K562 (cell line): ENCODE results near the gene INSIG1. TPM values are rescaled to one million over a fixed set of nuclear protein-coding genes. Genes with fewer than 3 reads are reported as not detected.

Experiments used
- BRF1 ChIP-seq: IDR thresholded peaks from 3 replicates; pipeline ENCODE4 v1.6.1; 2011; ENCODE audit warnings: borderline replicate concordance, mild to moderate bottlenecking; ENCODE audit not compliant: insufficient read length; ENCODE audit errors: extremely low read depth
- CBX3 ChIP-seq, 2 experiments: IDR thresholded peaks; 1 replicate in 1 of 2; 2 replicates in 1 of 2; pipeline ENCODE4 v1.6.1; 2012; ENCODE audit warnings: inconsistent platforms in 2 of 2, low read length in 2 of 2, borderline replicate concordance in 1 of 2, control low read depth in 1 of 2
- CREBBP ChIP-seq: IDR thresholded peaks from one replicate; pipeline ENCODE4 v1.6.1; 2012; ENCODE audit warnings: low read depth, mild to moderate bottlenecking, control low read depth, inconsistent platforms, low read length
- DIDO1 ChIP-seq: fragments of 450-650 bp; IDR thresholded peaks from 2 replicates; pipeline ENCODE4 v1.6.1; 2016; ENCODE audit warnings: low read depth, missing biosample characterization, missing genetic modification characterization
- ELF2 ChIP-seq: fragments of 250-450 bp; sonication (Bioruptor Pico); IDR thresholded peaks from 2 replicates; pipeline ENCODE4 v1.5.0; 2021; ENCODE audit warnings: mild to moderate bottlenecking
- HNRNPH1 ChIP-seq: fragments of 200-400 bp; formaldehyde crosslinking; optimal IDR thresholded peaks from 2 replicates; pipeline ENCODE3; 2017; ENCODE audit warnings: low read depth, mild to moderate bottlenecking, low read length, moderate library complexity
- ILK ChIP-seq: fragments of 450-650 bp; IDR thresholded peaks from 2 replicates; pipeline ENCODE4 v1.6.1; 2016; ENCODE audit warnings: missing genetic modification characterization, low read depth, mild to moderate bottlenecking, missing compliant biosample characterization, moderate library complexity, borderline replicate concordance
- NFATC3 ChIP-seq: fragments of 450-650 bp; IDR thresholded peaks from 2 replicates; pipeline ENCODE4 v1.6.1; 2017; ENCODE audit warnings: mild to moderate bottlenecking
- NR1H2 ChIP-seq: sonication (generic); formaldehyde crosslinking; IDR thresholded peaks from 2 replicates; pipeline ENCODE4 v1.4.0; 2020; ENCODE audit warnings: mild to moderate bottlenecking, missing genetic modification reagents
- RBM17 ChIP-seq: fragments of 200-400 bp; formaldehyde crosslinking; IDR thresholded peaks from 2 replicates; pipeline ENCODE4 v1.6.1; 2017; ENCODE audit warnings: low read depth, mild to moderate bottlenecking, low read length, borderline replicate concordance
- RBM34 ChIP-seq: fragments of 200-400 bp; formaldehyde crosslinking; IDR thresholded peaks from 2 replicates; pipeline ENCODE4 v1.6.1; 2018; ENCODE audit warnings: low read length, borderline replicate concordance; ENCODE audit not compliant: insufficient read depth
- RHOXF2B ChIP-seq: fragments of 250-450 bp; sonication (Bioruptor Pico); conservative IDR thresholded peaks from 2 replicates; pipeline ENCODE4 v1.5.1; 2021
- SMAD2 ChIP-seq: fragments of 150-350 bp; IDR thresholded peaks from 2 replicates; pipeline ENCODE4 v1.6.1; 2014; ENCODE audit warnings: low read depth, mild to moderate bottlenecking, low read length
- SNAPC5 ChIP-seq: fragments of 250-450 bp; sonication (Bioruptor Pico); IDR thresholded peaks from 2 replicates; pipeline ENCODE4 v1.8.0; 2021; ENCODE audit warnings: moderate library complexity, mild to moderate bottlenecking, inconsistent platforms
- SP2 ChIP-seq: IDR thresholded peaks from 2 replicates; pipeline ENCODE4 v1.6.1; 2011; ENCODE audit warnings: mild to moderate bottlenecking, low read depth, low read length, moderate library complexity; ENCODE audit not compliant: poor library complexity, severe bottlenecking; ENCODE audit errors: extremely low read depth
- SREBF1 ChIP-seq: fragments of 150-350 bp; IDR thresholded peaks from 2 replicates; pipeline ENCODE4 v1.6.1; 2014; ENCODE audit warnings: antibody characterized with exemption, low read depth, low read length, borderline replicate concordance
- SREBF2 ChIP-seq: sonication (generic); formaldehyde crosslinking; IDR thresholded peaks from 2 replicates; pipeline ENCODE4 v1.4.0; 2020; ENCODE audit warnings: mild to moderate bottlenecking, missing genetic modification reagents
- TAF15 ChIP-seq: fragments of 200-400 bp; formaldehyde crosslinking; IDR thresholded peaks from 2 replicates; pipeline ENCODE4 v1.6.1; 2017; ENCODE audit warnings: mild to moderate bottlenecking, low read depth, low read length, moderate library complexity
- TCF7L2 ChIP-seq: fragments of 150-350 bp; IDR thresholded peaks from 2 replicates; pipeline ENCODE4 v1.6.1; 2016; ENCODE audit warnings: low read depth, mild to moderate bottlenecking, low read length, moderate library complexity
- WHSC1 ChIP-seq: IDR thresholded peaks from one replicate; pipeline ENCODE4 v1.6.1; 2012; ENCODE audit warnings: low read length, control low read depth, inconsistent platforms
- ZBTB43 ChIP-seq: sonication (generic); formaldehyde crosslinking; IDR thresholded peaks from 2 replicates; pipeline ENCODE4 v1.8.0; 2023; ENCODE audit warnings: mild to moderate bottlenecking, missing genetic modification reagents
- ZC3H8 ChIP-seq: fragments of 450-650 bp; IDR thresholded peaks from 2 replicates; pipeline ENCODE4 v1.6.1; 2017
- ZFP36 ChIP-seq: fragments of 150-350 bp; IDR thresholded peaks from 2 replicates; pipeline ENCODE4 v1.6.1; 2018; ENCODE audit warnings: low read length, low read depth; ENCODE audit not compliant: partially characterized antibody
- ZKSCAN8 ChIP-seq: fragments of 200-800 bp; sonication (Bioruptor generic); IDR thresholded peaks from 2 replicates; pipeline ENCODE4 v1.6.1; 2016; ENCODE audit warnings: missing genetic modification characterization, missing compliant biosample characterization
- ZNF146 ChIP-seq: IDR thresholded peaks from one replicate; pipeline ENCODE4 v1.6.1; 2018; ENCODE audit warnings: missing compliant biosample characterization; ENCODE audit not compliant: unreplicated experiment
- ZNF224 ChIP-seq: sonication (generic); formaldehyde crosslinking; IDR thresholded peaks from 2 replicates; pipeline ENCODE4 v1.8.0; 2022; ENCODE audit warnings: mild to moderate bottlenecking, missing genetic modification reagents
- ZNF232 ChIP-seq: sonication (generic); formaldehyde crosslinking; IDR thresholded peaks from 2 replicates; pipeline ENCODE4 v1.8.0; 2022; ENCODE audit warnings: mild to moderate bottlenecking, missing genetic modification reagents
- ZNF511 ChIP-seq: sonication (generic); formaldehyde crosslinking; IDR thresholded peaks from 2 replicates; pipeline ENCODE4 v1.8.0; 2022; ENCODE audit warnings: mild to moderate bottlenecking, missing genetic modification reagents
- ZNF586 ChIP-seq: fragments of 450-650 bp; formaldehyde crosslinking; conservative IDR thresholded peaks from 2 replicates; pipeline ENCODE4 v1.4.0; 2020; ENCODE audit warnings: mild to moderate bottlenecking, moderate library complexity
- ZSCAN32 ChIP-seq: fragments of 450-650 bp; formaldehyde crosslinking; IDR thresholded peaks from 2 replicates; pipeline ENCODE4 v1.4.0; 2020; ENCODE audit warnings: mild to moderate bottlenecking, moderate library complexity
- polyA plus RNA-seq, 8 experiments: library from polyadenylated mRNA; depleted of rRNA in 4 of 8; stranded (reverse) in 5 of 8; unstranded in 3 of 8; fragments of >200 nt; fragmentation: Nextera tagmentation in 2 of 8; fragmentation: Illumina TruSeq in 1 of 8; extraction: Ambion mirVana in 2 of 8; extraction: Trizol in 1 of 8; gene quantifications; 2 replicates each; pipeline versions ENCODE4 v1.2.1 to v1.2.3, GENCODE V29; 2011 to 2014; ENCODE audit warnings: inconsistent platforms in 1 of 8, missing spikeins in 1 of 8
- total RNA-seq, 7 experiments: library from RNA; depleted of rRNA in 6 of 7; stranded (reverse); fragments of >200 nt in 6 of 7; fragmentation: Illumina TruSeq in 2 of 7; extraction: Trizol in 2 of 7; gene quantifications; 2 replicates each; pipeline versions ENCODE4 v1.2.1 to v1.2.3, GENCODE V29; 2011 to 2021; ENCODE audit warnings: low replicate concordance in 1 of 7

The INSIG1 gene
- total and polyA plus RNA-seq, 9 of the 15 experiments (the other 6 are each of a cell fraction or from before 2014, with no cell fraction given), result 57.1 to 787 (median 238) TPM

- TF ChIP-seq ZSCAN32 (CRISPR knock-in tag), result no peak
- no peak for TF ChIP-seq DIDO1 (tag)
- TF ChIP-seq SREBF2 (CRISPR knock-in tag), result no peak
- no peak for TF ChIP-seq ELF2 (CRISPR knock-in tag)
- TF ChIP-seq ZNF146 (CRISPR knock-in tag), result no peak
- no peak for TF ChIP-seq HNRNPH1
- no peak for TF ChIP-seq SMAD2
- no peak for TF ChIP-seq NFATC3
- no peak for TF ChIP-seq TAF15
- TF ChIP-seq BRF1, result no peak
- TF ChIP-seq ZNF232, result no peak
- peak; percentile 100 for TF ChIP-seq SREBF1
- TF ChIP-seq RBM17, result no peak
- TF ChIP-seq ZNF586 (CRISPR knock-in tag), result no peak
- no peak for TF ChIP-seq NR1H2 (CRISPR knock-in tag)
- no peak for TF ChIP-seq TCF7L2
- TF ChIP-seq CBX3 (IDR thresholded peaks at IDR 0.05; ENCODE audit: borderline replicate concordance in 1 of 2, low read length in 2 of 2), result no peak
- no peak for TF ChIP-seq ZC3H8
- no peak; the same call in 1 of the 2 replicates for TF ChIP-seq ZNF511 (CRISPR knock-in tag)
- no peak for TF ChIP-seq RBM34
- TF ChIP-seq ZBTB43, result no peak
- TF ChIP-seq CREBBP, result no peak
- no peak for TF ChIP-seq ILK
- no peak for TF ChIP-seq RHOXF2B (CRISPR knock-in tag)
- no peak for TF ChIP-seq WHSC1
- no peak for TF ChIP-seq SNAPC5 (CRISPR knock-in tag)
- TF ChIP-seq SP2, result no peak
- TF ChIP-seq ZNF224 (CRISPR knock-in tag), result no peak
- no peak for TF ChIP-seq ZFP36
- no peak for TF ChIP-seq ZKSCAN8
Observed at GRCh38 chr7:155297517-155298287, at the start of gene INSIG1 (continued).
